Osteoblast (primary cell): ENCODE measurements around the gene UNC80. TPM values are rescaled to one million over a fixed set of nuclear protein-coding genes. Genes with fewer than 3 reads are reported as not detected.

ENCODE experiments used
- DNase-seq: peaks from one replicate; pipeline ENCODE4 v3.0.0; 2011; ENCODE audit warnings: low spot score, mixed read lengths; ENCODE audit not compliant: insufficient read length; ENCODE audit errors: missing footprints
- H2AFZ ChIP-seq: 2 replicates; pipeline ENCODE4 v1.6.0; 2011; ENCODE audit warnings: mild to moderate bottlenecking, low read length
- H3K27ac ChIP-seq: 2 replicates; pipeline ENCODE4 v1.5.1; 2011; ENCODE audit warnings: mild to moderate bottlenecking, low read depth, low read length, moderate library complexity
- H3K27me3 ChIP-seq: 2 replicates; pipeline ENCODE4 v1.6.0; 2012; ENCODE audit warnings: mild to moderate bottlenecking, control low read depth, inconsistent platforms, low read length, moderate library complexity; ENCODE audit not compliant: insufficient read depth
- H3K36me3 ChIP-seq: 2 replicates; pipeline ENCODE4 v1.5.1; 2011; ENCODE audit warnings: mild to moderate bottlenecking, low read length, control low read depth, moderate library complexity; ENCODE audit not compliant: insufficient read depth
- H3K4me1 ChIP-seq: 2 replicates; pipeline ENCODE4 v1.5.1; 2011; ENCODE audit warnings: mild to moderate bottlenecking, low read length, control low read depth, moderate library complexity; ENCODE audit not compliant: insufficient read depth
- H3K4me2 ChIP-seq: 2 replicates; pipeline ENCODE4 v1.6.0; 2011; ENCODE audit warnings: mild to moderate bottlenecking, low read length; ENCODE audit not compliant: insufficient read depth
- H3K4me3 ChIP-seq: fragments of 200-600 bp; sonication (generic); 3 replicates; pipeline ENCODE4 v1.5.1; 2012; ENCODE audit warnings: mild to moderate bottlenecking, low read length, inconsistent platforms; ENCODE audit not compliant: insufficient read depth
- H3K79me2 ChIP-seq: 2 replicates; pipeline ENCODE4 v1.6.0; 2012; ENCODE audit warnings: mild to moderate bottlenecking, low read length, control low read depth, inconsistent platforms; ENCODE audit not compliant: insufficient read depth
- H3K9me3 ChIP-seq: 2 replicates; pipeline ENCODE4 v1.5.1; 2011; ENCODE audit warnings: low read depth, low read length, control low read depth
- H4K20me1 ChIP-seq: 2 replicates; pipeline ENCODE4 v1.6.0; 2012; ENCODE audit warnings: mild to moderate bottlenecking, low read length, control low read depth; ENCODE audit not compliant: insufficient read depth
- total RNA-seq: library from RNA; depleted of rRNA; stranded (reverse); fragments of >200 nt; gene quantifications from 2 replicates; pipeline ENCODE4 v1.2.3, GENCODE V29; 2012
- TF ChIP-seq, protein P1 (sequence below): IDR thresholded peaks from 2 replicates; pipeline ENCODE4 v1.5.1; 2011; ENCODE audit warnings: mild to moderate bottlenecking, low read depth, low read length, moderate library complexity; ENCODE audit errors: extremely low read depth

Gene UNC80
- total RNA-seq, 1 donor = not detected

DNA sequence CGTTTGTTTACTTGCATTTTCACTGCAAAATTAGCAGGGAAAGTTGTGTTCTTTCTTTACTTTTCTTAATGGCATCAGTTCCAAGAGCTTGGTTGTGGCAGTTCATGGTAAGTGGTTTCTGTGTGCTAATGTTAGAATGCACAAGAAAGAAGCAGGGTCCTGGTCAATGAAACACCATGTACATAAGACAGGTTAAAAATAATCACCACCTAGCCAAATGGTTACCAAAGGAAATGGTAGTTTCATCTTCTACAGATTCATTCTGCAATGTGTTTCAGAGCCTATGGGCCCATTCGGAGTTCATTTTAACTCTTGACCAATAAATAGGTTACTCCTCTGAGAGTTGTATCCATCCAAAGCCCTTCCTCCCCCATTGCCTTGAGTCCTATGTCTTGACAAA, 212.7 kb downstream of the UNC80 start:
- no peak overlapping the region for H3K4me3 ChIP-seq
- H3K9me3 ChIP-seq = no peaks in the 10 kb centered on the region
- H3K4me2 ChIP-seq = no peak overlapping the region
- no peaks in the 10 kb centered on the region for H3K79me2 ChIP-seq
- H3K4me1 ChIP-seq = no peaks in the 10 kb centered on the region
- no peak overlapping the region for H3K27ac ChIP-seq
- no peaks in the 10 kb centered on the region for H3K36me3 ChIP-seq
- DNase-seq = no peak
- TF ChIP-seq, protein P1, sequence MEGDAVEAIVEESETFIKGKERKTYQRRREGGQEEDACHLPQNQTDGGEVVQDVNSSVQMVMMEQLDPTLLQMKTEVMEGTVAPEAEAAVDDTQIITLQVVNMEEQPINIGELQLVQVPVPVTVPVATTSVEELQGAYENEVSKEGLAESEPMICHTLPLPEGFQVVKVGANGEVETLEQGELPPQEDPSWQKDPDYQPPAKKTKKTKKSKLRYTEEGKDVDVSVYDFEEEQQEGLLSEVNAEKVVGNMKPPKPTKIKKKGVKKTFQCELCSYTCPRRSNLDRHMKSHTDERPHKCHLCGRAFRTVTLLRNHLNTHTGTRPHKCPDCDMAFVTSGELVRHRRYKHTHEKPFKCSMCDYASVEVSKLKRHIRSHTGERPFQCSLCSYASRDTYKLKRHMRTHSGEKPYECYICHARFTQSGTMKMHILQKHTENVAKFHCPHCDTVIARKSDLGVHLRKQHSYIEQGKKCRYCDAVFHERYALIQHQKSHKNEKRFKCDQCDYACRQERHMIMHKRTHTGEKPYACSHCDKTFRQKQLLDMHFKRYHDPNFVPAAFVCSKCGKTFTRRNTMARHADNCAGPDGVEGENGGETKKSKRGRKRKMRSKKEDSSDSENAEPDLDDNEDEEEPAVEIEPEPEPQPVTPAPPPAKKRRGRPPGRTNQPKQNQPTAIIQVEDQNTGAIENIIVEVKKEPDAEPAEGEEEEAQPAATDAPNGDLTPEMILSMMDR = no peak
- peaks cover 2% of the 10 kb centered on the region for H3K27me3 ChIP-seq
- no peaks in the 10 kb centered on the region for H4K20me1 ChIP-seq
- H2AFZ ChIP-seq = no peak overlapping the region

- no peaks in the 10 kb centered on the region for H4K20me1 ChIP-seq
Observed at GRCh38 chr2:209985874-209986273, 214.2 kb downstream of the UNC80 start.

DNA sequence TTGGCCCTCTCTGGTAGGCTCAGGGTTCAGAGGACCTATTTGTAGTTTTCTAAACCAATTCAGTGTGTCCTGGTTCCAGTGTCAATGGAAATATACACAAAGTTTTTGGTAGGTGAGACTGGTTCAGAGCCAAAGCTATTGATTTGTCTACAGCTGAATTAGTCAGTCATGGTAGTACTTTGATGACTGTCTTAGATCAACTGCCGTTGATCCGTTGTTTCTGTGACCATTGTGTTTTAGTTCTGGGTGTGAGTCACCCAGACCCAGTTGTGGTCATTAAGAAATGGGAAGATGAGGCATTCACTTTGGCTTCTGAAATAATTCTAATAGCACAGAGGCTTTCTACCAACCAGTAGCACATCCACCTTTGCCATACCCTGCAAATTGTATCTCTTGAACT, 214.8 kb downstream of the UNC80 start:
- Histone ChIP-seq H3K79me2 (no peaks in the 10 kb centered on the region), H3K4me2 (no peak overlapping the region), H3K36me3 (no peaks in the 10 kb centered on the region), H3K27ac (no peak overlapping the region), H3K27me3 (peaks cover 2% of the 10 kb centered on the region), H3K4me3 (no peak overlapping the region), H3K4me1 (no peaks in the 10 kb centered on the region), H3K9me3 (no peaks in the 10 kb centered on the region), H4K20me1 (no peaks in the 10 kb centered on the region), H2AFZ (no peak overlapping the region)
- DNase-seq = no peak
- TF ChIP-seq, protein P1 = no peak

More at GRCh38 chr2:209985874-209986273, 214.2 kb downstream of the UNC80 start:
- Histone ChIP-seq H3K27ac (no peak overlapping the region), H3K36me3 (no peaks in the 10 kb centered on the region), H3K4me1 (no peaks in the 10 kb centered on the region), H3K27me3 (peaks cover 2% of the 10 kb centered on the region), H3K4me2 (no peak overlapping the region), H2AFZ (no peak overlapping the region), H3K9me3 (no peaks in the 10 kb centered on the region), H3K79me2 (no peaks in the 10 kb centered on the region), H3K4me3 (no peak overlapping the region)
- TF ChIP-seq, protein P1 = no peak
- DNase-seq = no peak

GRCh38 chr2:209988010-209988409, 216.4 kb downstream of the UNC80 start:
- Histone ChIP-seq H4K20me1 (no peaks in the 10 kb centered on the region), H3K27me3 (peaks cover 2% of the 10 kb centered on the region), H3K4me3 (no peak overlapping the region), H2AFZ (no peak overlapping the region), H3K4me2 (no peak overlapping the region), H3K9me3 (no peaks in the 10 kb centered on the region), H3K79me2 (no peaks in the 10 kb centered on the region), H3K4me1 (no peaks in the 10 kb centered on the region), H3K36me3 (no peaks in the 10 kb centered on the region), H3K27ac (no peak overlapping the region)
- DNase-seq = no peak
- TF ChIP-seq, protein P1 = no peak
